Sciatic nerve (tissue), 2 donors: ENCODE data around the gene NELL1. TPM values are rescaled to one million over a fixed set of nuclear protein-coding genes. Genes with fewer than 3 reads are reported as not detected.

Source experiments
- ATAC-seq: fragments of 200-7000 bp; cut with Tn5 transposase; one replicate; pipeline ENCODE4 v1.9.1; 2020; ENCODE audit warnings: mild to moderate bottlenecking, moderate library complexity
- DNase-seq: peaks from one replicate; pipeline ENCODE4 v3.0.0-alpha.2; 2020; ENCODE audit warnings: low spot score
- intact Hi-C: fragments of 100-400 bp; cut with DNase I; formaldehyde crosslinking; loops from one replicate; pipeline ENCODE4 v1.14.2; 2022
- total RNA-seq: library from RNA; stranded (reverse); fragmentation: NEBNext Ultra II Directional; extraction: Animal tissue kit (Norgen Biotek cat#: 25700); gene quantifications from one replicate; pipeline ENCODE4 v1.2.1, GENCODE V29; 2021
- donor health status: DM: no; HTN: no; CAD: no.
- donor health status: DM: no; HTN: no; CAD: no.

The NELL1 gene
- total RNA-seq, 1 donor from 2014 or later: 0.18 TPM

- DNase-seq (no peak), ATAC-seq (no peak)
- intact Hi-C loops: no loop called here
Measured at GRCh38 chr11:21343204-21343603, 673.8 kb downstream of the NELL1 start.

DNA sequence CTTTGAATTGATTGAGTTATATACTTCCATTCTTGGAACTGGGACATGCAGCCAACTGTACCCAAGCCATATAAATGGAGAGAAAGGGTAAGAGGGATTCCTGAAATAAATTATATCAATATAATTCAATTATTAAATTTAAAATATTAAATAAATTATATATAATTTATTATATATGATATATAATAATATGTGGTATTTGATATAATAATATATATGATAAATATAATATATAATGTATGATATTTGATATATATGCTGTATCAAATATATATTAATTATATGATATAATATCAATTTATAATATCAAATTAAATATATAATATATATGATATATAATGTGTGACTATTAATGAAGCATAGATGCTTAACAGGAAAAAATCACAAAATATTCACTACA is 677.0 kb downstream of the NELL1 start:
- DNase-seq: no peak
- ATAC-seq: no peak
- intact Hi-C loops: no loop called here

DNA sequence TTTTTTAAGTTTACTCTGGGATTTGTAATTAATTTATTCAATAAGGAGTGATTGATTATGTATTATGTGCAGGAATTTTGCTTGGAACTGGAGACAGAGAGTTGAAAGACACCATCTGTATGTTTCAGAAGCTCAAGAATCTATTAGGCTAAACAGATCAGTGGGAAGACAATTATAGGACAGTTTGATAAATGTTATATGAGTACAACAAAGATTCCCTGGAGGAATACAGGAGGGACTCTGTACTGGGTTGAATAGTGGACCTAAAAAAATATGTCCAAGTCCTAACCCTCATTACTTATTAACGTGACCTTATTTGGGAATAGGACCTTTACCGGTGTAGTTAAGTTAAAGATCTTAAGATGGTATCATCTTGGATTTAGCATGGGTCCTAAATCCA is 681.2 kb downstream of the NELL1 start:
- ATAC-seq (no peak), DNase-seq (no peak)
- intact Hi-C loops: no loop called here

- intact Hi-C loops: no loop called here
- DNase-seq (no peak), ATAC-seq (no peak)
Measured at GRCh38 chr11:21353425-21353824, 684.0 kb downstream of the NELL1 start.

GRCh38 chr11:21364866-21365624 is 695.7 kb downstream of the NELL1 start:
- ATAC-seq: no peak
- DNase-seq: no peak
- intact Hi-C loops: no loop called here

DNA sequence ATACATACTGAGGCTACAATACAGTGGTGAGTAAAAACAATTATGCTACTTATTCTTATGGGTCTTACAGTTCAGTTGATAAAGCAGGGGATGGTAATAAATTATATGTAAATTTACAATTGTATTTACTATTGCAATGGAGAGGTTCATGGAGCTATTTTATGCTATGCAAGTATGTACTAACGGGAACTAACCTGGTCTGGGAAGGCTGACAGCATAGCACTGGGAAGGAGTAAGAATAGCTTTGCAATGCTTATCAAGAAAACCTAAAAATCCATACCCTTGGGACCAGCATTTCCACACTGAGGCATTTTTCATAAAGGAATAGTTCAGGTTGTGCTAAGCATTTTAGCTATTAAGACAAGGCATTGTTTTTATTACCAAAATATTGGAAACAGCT is 700.6 kb downstream of the NELL1 start:
- ATAC-seq (no peak), DNase-seq (no peak)
- intact Hi-C loops: no loop called here

DNA sequence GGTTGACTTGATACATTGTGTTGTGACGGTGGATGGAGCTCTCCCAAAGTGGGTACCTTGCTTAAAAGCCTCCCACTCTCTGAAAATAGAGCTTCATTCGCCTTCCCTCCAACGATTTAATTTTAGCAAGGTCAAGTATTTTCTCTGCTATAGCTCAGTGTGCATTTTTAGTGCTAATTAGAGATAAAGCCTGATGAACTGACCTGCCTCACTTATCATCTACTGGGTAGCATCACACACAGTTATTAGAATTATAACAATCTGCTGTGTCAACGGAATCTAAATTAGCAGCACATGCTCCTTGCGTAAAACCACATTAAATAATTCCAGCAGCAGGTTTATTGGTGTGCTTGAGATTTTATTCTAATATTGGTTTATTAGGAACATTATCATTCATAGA is 701.7 kb downstream of the NELL1 start:
- ATAC-seq (no peak), DNase-seq (no peak)
- intact Hi-C loops: no loop called here

DNA sequence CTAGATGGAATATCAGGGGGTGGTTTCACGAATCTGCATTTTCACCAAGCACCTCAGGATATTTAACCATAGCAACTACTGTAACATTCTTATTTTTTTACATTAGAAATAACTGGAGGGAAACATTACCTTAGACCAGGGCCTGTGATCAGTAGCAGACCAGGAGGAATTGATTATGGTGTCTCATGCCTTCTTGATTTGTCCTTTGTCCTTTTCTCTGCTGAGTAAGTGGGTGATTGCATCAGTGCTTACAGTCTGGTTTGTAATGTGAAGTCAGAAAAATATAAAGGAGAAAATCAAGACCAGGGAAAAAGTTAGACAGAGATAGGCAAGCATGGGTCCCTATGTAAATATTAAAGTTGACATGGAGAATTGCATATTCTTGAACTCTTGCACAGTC is 703.3 kb downstream of the NELL1 start:
- ATAC-seq (no peak), DNase-seq (no peak)
- intact Hi-C loops: no loop called here

DNA sequence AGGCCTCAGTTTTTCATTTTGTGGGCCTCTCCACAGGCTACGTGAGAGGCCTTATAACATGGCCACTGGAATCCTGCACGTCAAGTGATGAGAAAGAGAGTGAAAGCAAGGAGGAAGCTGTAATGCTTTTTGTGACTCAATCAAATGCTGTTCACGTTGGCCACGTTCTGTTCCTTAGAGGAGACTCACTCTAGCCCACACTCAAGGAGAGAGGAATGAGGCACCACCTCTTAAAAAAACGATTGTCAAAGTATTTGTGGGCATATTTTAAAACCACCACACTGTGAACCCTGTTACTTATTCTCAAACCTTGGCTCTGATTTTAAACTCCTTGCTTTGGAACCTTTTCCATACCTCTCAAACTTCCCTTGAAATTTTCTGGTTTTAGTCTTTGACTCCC is 705.0 kb downstream of the NELL1 start:
- intact Hi-C loops: no loop called here
- no peak for DNase-seq

GRCh38 chr11:21385669-21386440 is 716.5 kb downstream of the NELL1 start:
- ATAC-seq (no peak), DNase-seq (no peak)
- intact Hi-C loops: no loop called here

More for the DNA sequence above, 705.0 kb downstream of the NELL1 start:
- ATAC-seq: no peak

- no peak for ATAC-seq
- intact Hi-C loops: no loop called here
Measured at GRCh38 chr11:21390430-21390829, 721.0 kb downstream of the NELL1 start.

DNA sequence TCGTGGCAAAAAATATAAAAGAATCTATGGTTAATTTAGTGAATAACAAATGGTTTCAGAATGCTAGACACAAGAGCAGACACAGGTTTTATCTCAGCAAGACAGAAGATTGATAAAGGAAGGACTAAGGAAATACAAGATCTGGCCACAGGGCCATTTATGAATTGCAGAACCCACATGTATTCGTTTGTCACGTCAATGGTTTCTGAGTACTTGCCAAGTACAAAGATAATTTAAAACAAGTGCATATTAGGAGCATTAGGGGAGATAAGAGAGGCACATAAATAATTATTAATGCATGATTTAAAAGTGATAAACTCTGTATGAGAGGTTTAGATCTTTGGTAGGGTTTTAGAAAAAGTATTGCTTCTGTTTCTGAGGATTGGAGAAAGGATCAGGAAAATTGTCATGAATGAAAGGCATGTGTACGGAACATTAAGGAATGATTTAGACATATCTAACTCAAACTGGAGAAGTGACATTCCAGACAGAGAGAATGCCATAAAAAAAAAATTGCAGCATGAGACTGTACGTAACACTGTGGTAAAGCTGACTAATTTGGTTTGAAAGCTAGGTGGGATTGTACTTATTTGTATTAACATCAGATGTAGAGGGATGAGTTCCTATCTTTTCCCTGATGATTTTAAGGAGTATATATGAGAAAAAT is 727.1 kb downstream of the NELL1 start:
- DNase-seq (no peak), ATAC-seq (no peak)
- intact Hi-C loops: no loop called here

More at GRCh38 chr11:21390430-21390829, 721.0 kb downstream of the NELL1 start:
- DNase-seq: no peak

GRCh38 chr11:21398195-21398594 is 728.8 kb downstream of the NELL1 start:
- ATAC-seq (no peak), DNase-seq (no peak)
- intact Hi-C loops: no loop called here

GRCh38 chr11:21401496-21401895 is 732.1 kb downstream of the NELL1 start:
- intact Hi-C loops: no loop called here
- DNase-seq (no peak), ATAC-seq (no peak)

GRCh38 chr11:21402274-21402673 is 732.9 kb downstream of the NELL1 start:
- DNase-seq (no peak), ATAC-seq (no peak)
- intact Hi-C loops: no loop called here

- ATAC-seq (no peak), DNase-seq (no peak)
- intact Hi-C loops: no loop called here
Measured at GRCh38 chr11:21403069-21403468, 733.7 kb downstream of the NELL1 start.

DNA sequence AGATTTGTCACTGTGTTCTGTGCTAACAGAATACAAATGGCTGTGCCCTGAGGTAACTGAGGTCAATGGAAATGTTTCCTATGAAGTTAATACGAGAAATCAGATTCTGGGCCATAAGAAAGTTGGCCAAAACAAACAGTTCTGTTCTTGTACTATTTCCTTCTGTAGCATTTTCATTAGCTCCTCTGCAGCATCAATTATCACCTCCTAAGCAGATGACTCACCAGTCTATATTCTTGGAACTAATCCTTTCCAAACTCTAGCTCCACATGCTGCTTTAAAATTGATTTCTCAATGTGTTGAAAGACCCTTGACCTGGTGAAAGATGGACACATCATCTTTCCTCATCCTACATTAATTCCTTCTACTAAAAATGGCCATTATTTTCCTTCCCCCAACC is 736.0 kb downstream of the NELL1 start:
- intact Hi-C loops: no loop called here
- DNase-seq (no peak), ATAC-seq (no peak)

DNA sequence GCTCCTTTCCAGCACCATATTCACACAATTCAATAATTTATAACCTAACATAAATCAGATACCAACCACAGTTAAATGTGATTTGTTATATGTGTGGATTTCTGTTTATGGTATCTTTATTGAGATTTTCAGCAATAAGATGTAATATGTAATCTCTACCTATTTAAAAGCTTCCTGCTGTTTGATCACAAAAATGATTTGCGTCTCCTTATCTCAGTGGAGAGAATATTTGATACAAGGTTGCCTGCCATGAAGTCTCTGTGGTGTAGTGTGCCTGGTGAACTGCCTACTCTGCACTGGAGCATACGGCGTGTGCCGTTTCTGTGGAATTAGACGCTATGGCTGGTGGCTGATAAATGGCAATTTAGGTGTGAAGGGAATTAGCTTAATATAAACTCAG is 741.1 kb downstream of the NELL1 start:
- intact Hi-C loops: no loop called here
- no peak for ATAC-seq
- no peak for DNase-seq

DNA sequence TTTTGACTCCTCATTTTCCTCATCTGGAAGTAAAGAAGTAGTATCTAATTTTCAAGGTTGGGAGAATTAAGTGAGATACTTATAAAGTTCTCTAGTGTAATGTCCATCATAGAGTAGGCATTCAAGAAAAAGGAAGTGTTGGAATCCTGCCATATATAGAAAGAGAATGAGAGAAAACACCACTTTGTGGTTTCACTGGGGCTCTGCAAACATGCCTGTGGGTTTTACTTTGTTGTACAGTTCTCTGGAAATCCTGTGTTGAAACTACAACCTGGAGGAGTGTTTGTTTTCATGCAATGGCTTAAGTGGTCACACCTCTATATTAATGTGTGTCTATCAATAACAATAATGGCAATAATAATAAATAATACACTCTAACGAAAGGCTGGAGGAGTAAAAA is 741.7 kb downstream of the NELL1 start:
- ATAC-seq: no peak
- intact Hi-C loops: no loop called here
- DNase-seq: no peak

DNA sequence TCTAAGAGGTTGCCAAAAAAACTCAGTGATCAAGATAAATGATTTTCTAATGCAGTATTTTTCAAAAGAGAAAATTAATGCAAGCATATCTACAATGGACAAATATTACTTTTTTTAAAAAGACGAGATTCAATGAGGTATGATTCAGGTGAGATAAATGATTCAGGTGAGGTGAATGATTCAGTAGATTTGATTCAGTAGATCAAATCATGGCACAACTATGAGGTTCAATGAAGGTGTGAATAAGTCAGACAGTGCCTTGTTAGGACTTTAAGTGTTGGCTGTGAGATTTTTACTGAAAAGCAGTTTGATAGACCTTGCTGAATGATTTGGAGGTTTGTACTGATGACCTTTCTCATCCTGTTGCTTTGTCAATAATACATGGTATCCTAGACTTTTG is 742.2 kb downstream of the NELL1 start:
- DNase-seq: no peak
- intact Hi-C loops: no loop called here
- no peak for ATAC-seq
